SH-SY5Y (cell line): ENCODE data around the gene TJP3.

Experiments
- GATA2 ChIP-seq: IDR thresholded peaks from 2 replicates; pipeline ENCODE4 v1.6.1; 2011; ENCODE audit warnings: mild to moderate bottlenecking, low read depth, low read length
- GATA3 ChIP-seq: IDR thresholded peaks from 2 replicates; pipeline ENCODE4 v1.6.1; 2011; ENCODE audit warnings: low read depth, mild to moderate bottlenecking, low read length, moderate library complexity

TJP3 gene

GRCh38 chr19:3778899-3779723 is 70.9 kb downstream of the TJP3 start:
- no peak for TF ChIP-seq GATA3
- no peak for TF ChIP-seq GATA2

GRCh38 chr19:3780786-3781304 is 72.7 kb downstream of the TJP3 start:
- TF ChIP-seq GATA2 = no peak
- TF ChIP-seq GATA3 = no peak

- TF ChIP-seq GATA3 = no peak
- no peak for TF ChIP-seq GATA2
These were observed 73.4 kb downstream of the TJP3 start for GRCh38 chr19:3781603-3782002.

- no peak for TF ChIP-seq GATA2
These were observed 74.1 kb downstream of the TJP3 start for GRCh38 chr19:3782330-3782729.

- TF ChIP-seq GATA2 (no peak), GATA3 (no peak)
These were observed 74.7 kb downstream of the TJP3 start for GRCh38 chr19:3782903-3783302.

GRCh38 chr19:3783660-3784584 is 75.7 kb downstream of the TJP3 start:
- TF ChIP-seq GATA2 = no peak
- no peak for TF ChIP-seq GATA3

GRCh38 chr19:3784607-3785450 is 76.6 kb downstream of the TJP3 start:
- TF ChIP-seq GATA3 = no peak
- no peak for TF ChIP-seq GATA2

GRCh38 chr19:3785451-3785937 is 77.3 kb downstream of the TJP3 start:
- no peak for TF ChIP-seq GATA2
- no peak for TF ChIP-seq GATA3

GRCh38 chr19:3785938-3786824 is 78.0 kb downstream of the TJP3 start, which contains the start of gene MATK:
TSS of gene MATK (minus strand) at chr19:3786381. CDS start at chr19:3785135, 1,246 bp downstream.
- no peak for TF ChIP-seq GATA3
- TF ChIP-seq GATA2 = no peak

- TF ChIP-seq GATA2 = no peak
- no peak for TF ChIP-seq GATA3
These were observed 81.0 kb downstream of the TJP3 start for GRCh38 chr19:3788996-3789778.

GRCh38 chr19:3790209-3790734 is 82.1 kb downstream of the TJP3 start:
- TF ChIP-seq GATA2 (no peak), GATA3 (no peak)

GRCh38 chr19:3790941-3791340 is 82.8 kb downstream of the TJP3 start:
- TF ChIP-seq GATA2 = no peak

- TF ChIP-seq GATA3 = no peak
- no peak for TF ChIP-seq GATA2
These were observed 83.9 kb downstream of the TJP3 start for GRCh38 chr19:3792114-3792513.
